GM12864 (cell line): ENCODE results near the gene KIF26B.

ENCODE experiments used
- DNase-seq: peaks from one replicate; pipeline ENCODE4 v3.0.0-alpha.2; 2011; ENCODE audit warnings: low read depth
- H3K4me3 ChIP-seq: 2 replicates; pipeline ENCODE4 v1.5.1; 2011; ENCODE audit warnings: mild to moderate bottlenecking, low read depth, low read length, control low read depth
- CTCF ChIP-seq: IDR thresholded peaks from 2 replicates; pipeline ENCODE4 v1.5.1; 2011; ENCODE audit warnings: low read depth, mild to moderate bottlenecking, moderate library complexity, low read length, control low read depth, inconsistent platforms; ENCODE audit errors: missing control alignments

The KIF26B gene

GRCh38 chr1:245416781-245417180 is 262.0 kb downstream of the KIF26B start:
- no peak overlapping the region for H3K4me3 ChIP-seq
- TF ChIP-seq CTCF: no peak
- no peak for DNase-seq

DNA sequence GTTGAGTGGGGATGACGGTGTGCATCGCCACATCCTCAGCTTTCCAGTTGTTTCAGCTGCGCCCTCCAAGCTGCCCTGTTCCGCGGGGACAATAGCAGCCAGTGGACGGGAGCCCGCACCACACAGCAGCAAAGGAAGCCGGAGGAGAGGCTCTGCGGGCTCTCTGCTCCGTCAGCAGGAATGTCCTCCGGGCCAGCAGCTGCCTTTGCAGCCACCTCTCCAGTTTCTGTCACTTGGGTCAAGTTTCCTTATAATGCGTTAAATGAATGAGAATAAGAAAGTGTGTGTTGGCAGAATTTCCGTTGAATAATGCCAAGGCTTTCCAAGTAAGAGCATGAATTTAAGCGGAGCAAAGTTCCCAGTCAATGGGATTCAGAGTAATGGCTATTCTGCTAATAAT is 263.3 kb downstream of the KIF26B start:
- DNase-seq: no peak
- no peak for TF ChIP-seq CTCF
- no peak overlapping the region for H3K4me3 ChIP-seq

- DNase-seq: no peak
- no peak for TF ChIP-seq CTCF
- H3K4me3 ChIP-seq: no peak overlapping the region
Observed at GRCh38 chr1:245419461-245419978, 264.7 kb downstream of the KIF26B start.

- H3K4me3 ChIP-seq: no peak overlapping the region
- TF ChIP-seq CTCF: no peak
- DNase-seq: no peak
Observed at GRCh38 chr1:245419989-245420388, 265.2 kb downstream of the KIF26B start.

GRCh38 chr1:245420926-245421325 is 266.1 kb downstream of the KIF26B start:
- no peak for TF ChIP-seq CTCF
- no peak for DNase-seq
- no peak overlapping the region for H3K4me3 ChIP-seq

- no peak for TF ChIP-seq CTCF
- no peak overlapping the region for H3K4me3 ChIP-seq
- no peak for DNase-seq
Observed at GRCh38 chr1:245428681-245429080, 273.9 kb downstream of the KIF26B start.

GRCh38 chr1:245431706-245432105 is 276.9 kb downstream of the KIF26B start:
- no peak for DNase-seq
- no peak overlapping the region for H3K4me3 ChIP-seq
- TF ChIP-seq CTCF: no peak
